GM12878 (cell line): ENCODE data around the gene DMD. TPM values are rescaled to one million over a fixed set of nuclear protein-coding genes. Genes with fewer than 3 reads are reported as not detected.
"Not testable (repeated sequence)": the region's sequence is repeated elsewhere in the genome, so short reads cannot be mapped to it uniquely, and the experiment has no call there.

Experiments used
- ATAC-seq: fragments of 200-7000 bp; cut with Tn5 transposase; 3 replicates; pipeline ENCODE4 v1.9.1; 2020; ENCODE audit warnings: mild to moderate bottlenecking, moderate library complexity
- BruUV-seq: library from RNA; stranded (reverse); fragments of 400-500 nt; replicated peaks from 2 replicates; lab custom pipeline; 2021; lab: Mats Ljungman, UMichigan
- CTCF ChIA-PET: fragments of 300-600 bp; sonication (Branson Sonifier 250); formaldehyde crosslinking; extraction: SDS; loops from one replicate; lab custom pipeline; 2021; ENCODE audit warnings: inconsistent platforms; lab: Yijun Ruan, JAX
- POLR2A ChIA-PET: fragments of 350-600 bp; formaldehyde crosslinking; extraction: SDS; loops from one replicate; lab custom pipeline; 2021; ENCODE audit warnings: inconsistent platforms; lab: Charles Lee
- RAD21 ChIA-PET: fragments of 300-600 bp; sonication (Branson Sonifier 250); formaldehyde crosslinking; loops from one replicate; lab custom pipeline; 2023; ENCODE audit warnings: antibody characterized with exemption; ENCODE audit not compliant: unreplicated experiment; lab: Charles Lee
- SMC1A ChIA-PET: fragments of 300-600 bp; sonication (Branson Sonifier 250); formaldehyde crosslinking; loops from one replicate; lab custom pipeline; 2023; ENCODE audit not compliant: unreplicated experiment, uncharacterized antibody; lab: Charles Lee
- DNase-seq: peaks from one replicate; pipeline ENCODE4 v3.0.0-alpha.2; 2011; ENCODE audit warnings: low read depth, low spot score
- FAIRE-seq: peaks from 3 replicates; lab custom pipeline; 2011; peaks lifted over from hg19 to GRCh38; lab: Jason Lieb, UNC
- H2AFZ ChIP-seq: 2 replicates; pipeline ENCODE4 v1.6.0; 2011; ENCODE audit warnings: low read depth, low read length, control low read depth; ENCODE audit not compliant: control insufficient read depth
- H3K27ac ChIP-seq: 2 replicates; pipeline ENCODE4 v1.5.1; 2011; ENCODE audit warnings: control low read depth; ENCODE audit not compliant: control insufficient read depth, insufficient read depth
- H3K27me3 ChIP-seq, 2 experiments: replicated peaks in 1 of 2; 2 replicates each; pipeline versions ENCODE4 v1.6.0 to v1.6.1; 2011; ENCODE audit warnings: low read length in 1 of 2; ENCODE audit not compliant: control insufficient read depth in 2 of 2, insufficient read depth in 2 of 2
- H3K36me3 ChIP-seq, 2 experiments: 2 replicates each; pipeline ENCODE4 v1.5.1; 2011; ENCODE audit warnings: low read length in 1 of 2; ENCODE audit not compliant: control insufficient read depth in 2 of 2, insufficient read depth in 2 of 2
- H3K4me1 ChIP-seq: 2 replicates; pipeline ENCODE4 v1.6.1; 2011; ENCODE audit warnings: mild to moderate bottlenecking, low read length, moderate library complexity, mixed read lengths; ENCODE audit not compliant: control insufficient read depth, insufficient read depth
- H3K4me2 ChIP-seq: 2 replicates; pipeline ENCODE4 v1.6.0; 2011; ENCODE audit warnings: control low read depth; ENCODE audit not compliant: control insufficient read depth, insufficient read depth
- H3K4me3 ChIP-seq: fragments of 200-600 bp; sonication (generic); 2 replicates; pipeline ENCODE4 v1.5.1; 2016
- H3K79me2 ChIP-seq: 2 replicates; pipeline ENCODE4 v1.6.0; 2011; ENCODE audit warnings: low read length; ENCODE audit not compliant: control insufficient read depth, insufficient read depth
- H3K9ac ChIP-seq: 2 replicates; pipeline ENCODE4 v1.8.0; 2011; ENCODE audit warnings: low read length, control low read depth, mixed read lengths; ENCODE audit not compliant: control insufficient read depth, insufficient read depth
- H3K9me3 ChIP-seq: replicated peaks from 3 replicates; pipeline ENCODE4 v1.5.1; 2011; ENCODE audit warnings: mild to moderate bottlenecking, low read length; ENCODE audit not compliant: control insufficient read depth, insufficient read depth
- H4K20me1 ChIP-seq: 2 replicates; pipeline ENCODE4 v1.6.0; 2011; ENCODE audit not compliant: control insufficient read depth, insufficient read depth
- ATF7 ChIP-seq: fragments of 450-650 bp; IDR thresholded peaks from 2 replicates; pipeline ENCODE4 v1.6.1; 2016; ENCODE audit warnings: low read depth, mild to moderate bottlenecking
- CBFB ChIP-seq: IDR thresholded peaks from 2 replicates; pipeline ENCODE4 v1.6.1; 2016; ENCODE audit warnings: antibody characterized with exemption, low read depth
- CHD1 ChIP-seq: IDR thresholded peaks from 2 replicates; pipeline ENCODE4 v1.6.1; 2012; ENCODE audit warnings: low read depth, low read length, improper control_type of control experiment
- CHD2 ChIP-seq: IDR thresholded peaks from 2 replicates; pipeline ENCODE4 v1.6.1; 2011; ENCODE audit warnings: low read depth, low read length, improper control_type of control experiment, borderline replicate concordance
- HCFC1 ChIP-seq: fragments of 150-350 bp; IDR thresholded peaks from 2 replicates; pipeline ENCODE4 v1.6.1; 2014; ENCODE audit warnings: low read length
- IRF4 ChIP-seq: IDR thresholded peaks from 2 replicates; pipeline ENCODE4 v1.6.1; 2011; ENCODE audit warnings: low read depth, low read length
- MYC ChIP-seq: IDR thresholded peaks from 2 replicates; pipeline ENCODE4 v1.6.1; 2011; ENCODE audit warnings: mild to moderate bottlenecking, low read length, moderate library complexity, inconsistent platforms; ENCODE audit not compliant: insufficient read depth, insufficient replicate concordance, insufficient read length, severe bottlenecking
- NR2F1 ChIP-seq: fragments of 450-650 bp; conservative IDR thresholded peaks from 2 replicates; pipeline ENCODE4 v1.6.1; 2017; ENCODE audit warnings: mild to moderate bottlenecking
- PAX8 ChIP-seq: fragments of 450-650 bp; IDR thresholded peaks from 2 replicates; pipeline ENCODE4 v1.6.1; 2017; ENCODE audit warnings: mild to moderate bottlenecking, moderate library complexity
- PBX3 ChIP-seq: IDR thresholded peaks from 2 replicates; pipeline ENCODE4 v1.6.1; 2011; ENCODE audit warnings: mild to moderate bottlenecking, low read depth, low read length, moderate library complexity; ENCODE audit not compliant: insufficient replicate concordance
- RUNX3 ChIP-seq: IDR thresholded peaks from 2 replicates; pipeline ENCODE4 v1.6.1; 2012; ENCODE audit warnings: low read length, inconsistent platforms
- WGBS: methylation state at CpG from one replicate; pipeline ENCODE4 v1.1.6; 2016; ENCODE audit warnings: low lambda C conversion rate; ENCODE audit not compliant: insufficient replicate concordance, insufficient coverage; ENCODE audit errors: missing lambda C conversion rate; 5-methylcytosine and 5-hydroxymethylcytosine counted together
- in situ Hi-C: fragments of 300-500 bp; cut with MboI; formaldehyde crosslinking; loops from 9 replicates; pipeline ENCODE4 v1.14.3; 2018; ENCODE audit warnings: mixed read lengths
- intact Hi-C: fragments of 100-400 bp; cut with micrococcal nuclease; formaldehyde crosslinking; loops from one replicate; pipeline ENCODE4 v1.14.2; 2022; ENCODE audit not compliant: unreplicated experiment
- polyA plus RNA-seq, 11 experiments: library from polyadenylated mRNA; depleted of rRNA in 4 of 11; unstranded in 6 of 11; stranded (reverse) in 5 of 11; fragments of >200 nt; fragmentation: Nextera tagmentation in 4 of 11; fragmentation: Illumina TruSeq in 1 of 11; extraction: Ambion mirVana in 4 of 11; extraction: Trizol in 1 of 11; gene quantifications; 1 replicate in 1 of 11; 2 replicates in 10 of 11; pipeline versions ENCODE4 v1.2.1 to v1.2.3, GENCODE V29; 2011 to 2016; ENCODE audit warnings: inconsistent platforms in 2 of 11, missing spikeins in 2 of 11, low read depth in 1 of 11
- total RNA-seq, 4 experiments: library from RNA; depleted of rRNA in 3 of 4; stranded (reverse); fragments of >200 nt in 3 of 4; fragmentation: Illumina TruSeq in 1 of 4; extraction: Trizol in 1 of 4; gene quantifications; 2 replicates each; pipeline versions ENCODE4 v1.2.1 to v1.2.3, GENCODE V29; 2013 to 2021

Gene DMD
- total and polyA plus RNA-seq, 10 of the 15 experiments (the other 5 are each of a cell fraction or from before 2014, with no cell fraction given) = 1.4 to 24.3 (median 4.3) TPM

GRCh38 chrX:33078273-33078672, 133.1 kb downstream of the DMD start (continued):
- no peak for TF ChIP-seq CBFB
- TF ChIP-seq PAX8 = no peak
- no peak for TF ChIP-seq PBX3
- no peak for TF ChIP-seq NR2F1
- TF ChIP-seq ATF7 = no peak

- in situ Hi-C loops, DNase-seq, SMC1A ChIA-PET, H3K36me3 ChIP-seq, H3K9me3 ChIP-seq, FAIRE-seq, H3K27me3 ChIP-seq, ATAC-seq, RAD21 ChIA-PET, H3K4me3 ChIP-seq, H3K4me2 ChIP-seq, H3K79me2 ChIP-seq, H2AFZ ChIP-seq, intact Hi-C loops, H3K27ac ChIP-seq, POLR2A ChIA-PET, BruUV-seq, H3K4me1 ChIP-seq, H3K9ac ChIP-seq, CTCF ChIA-PET, H4K20me1 ChIP-seq: not testable (repeated sequence)
- WGBS = 61% methylated on average over 11 of the region's 11 CpGs
Observed at GRCh38 chrX:33073660-33074059, 137.7 kb downstream of the DMD start.

- intact Hi-C loops = no loop called here
- WGBS = 38% methylated on average over 1 of the region's 1 CpG
- no TSS peak for BruUV-seq
Observed at GRCh38 chrX:33065415-33065814, 145.9 kb downstream of the DMD start.

More at GRCh38 chrX:33065415-33065814, 145.9 kb downstream of the DMD start:
- H4K20me1 ChIP-seq = no peaks in the 10 kb centered on the region
- ChIA-PET POLR2A (no interaction called here), CTCF (no interaction called here), RAD21 (no interaction called here), SMC1A (no interaction called here)
- no peak overlapping the region for H3K4me3 ChIP-seq
- ATAC-seq = no peak
- H3K9ac ChIP-seq = no peak overlapping the region
- H3K36me3 ChIP-seq = no peaks in the 10 kb centered on the region
- no peak for DNase-seq
- no peaks in the 10 kb centered on the region for H3K9me3 ChIP-seq
- no peaks in the 10 kb centered on the region for H3K4me1 ChIP-seq
- H3K4me2 ChIP-seq = no peak overlapping the region
- no peaks in the 10 kb centered on the region for H3K27me3 ChIP-seq
- TF ChIP-seq PBX3 (no peak), CHD1 (no peak), HCFC1 (no peak), CHD2 (no peak), RUNX3 (no peak), IRF4 (no peak), MYC (no peak)
- TF ChIP-seq, all 136 proteins: peak for 0
- Histone ChIP-seq H2AFZ (no peak overlapping the region), H3K79me2 (no peaks in the 10 kb centered on the region), H3K27ac (no peak overlapping the region)
- in situ Hi-C loops = no loop called here
- FAIRE-seq = no peak
